Thyroid gland (tissue), 4 donors: Measurements from ENCODE around the gene HELB. TPM values are rescaled to one million over a fixed set of nuclear protein-coding genes. Genes with fewer than 3 reads are reported as not detected.

Experiments
- DNase-seq, 2 donors: peaks; one replicate each; pipeline ENCODE4 v3.0.0-alpha.2; 2019
- H3K27ac ChIP-seq, 3 donors: fragments of 200-600 bp; sonication (generic); 1 replicate in 2 of 3; 2 replicates in 1 of 3; pipeline ENCODE4 v1.5.1; 2016 to 2019; ENCODE audit warnings: mild to moderate bottlenecking in 1 of 3, moderate library complexity in 1 of 3
- H3K27me3 ChIP-seq: fragments of 200-600 bp; sonication (generic); one replicate; pipeline ENCODE4 v1.5.1; 2019
- H3K36me3 ChIP-seq, 2 donors: fragments of 200-600 bp; sonication (generic); one replicate each; pipeline ENCODE4 v1.5.1; 2016 to 2019
- H3K4me1 ChIP-seq, 2 donors: fragments of 200-600 bp; sonication (generic); one replicate each; pipeline ENCODE4 v1.5.1; 2017 to 2019
- H3K4me3 ChIP-seq, 3 donors: fragments of 200-600 bp; sonication (generic); replicated peaks in 1 of 3; 1 replicate in 2 of 3; 2 replicates in 1 of 3; pipeline ENCODE4 v1.5.1; 2016; ENCODE audit warnings: mild to moderate bottlenecking in 1 of 3
- H3K9me3 ChIP-seq: fragments of 200-600 bp; sonication (generic); one replicate; pipeline ENCODE4 v1.5.1; 2017
- POLR2A ChIP-seq, 2 donors: fragments of 450-650 bp; IDR thresholded peaks; one replicate each; pipeline ENCODE4 v1.6.1; 2017; ENCODE audit warnings: antibody characterized with exemption in 2 of 2, mild to moderate bottlenecking in 2 of 2, moderate library complexity in 1 of 2
- WGBS, 2 donors: methylation state at CpG; one replicate each; pipeline ENCODE4 v1.1.5; 2017; 5-methylcytosine and 5-hydroxymethylcytosine counted together
- intact Hi-C: fragments of 100-400 bp; cut with DNase I; formaldehyde crosslinking; loops from one replicate; pipeline ENCODE4 v1.15.1; 2023
- total RNA-seq, 4 donors: library from RNA; depleted of rRNA; stranded (reverse); fragments of >200 nt; gene quantifications; one replicate each; pipeline ENCODE4 v1.2.3, GENCODE V29; 2016
- TF ChIP-seq, protein P1 (sequence below), 6 experiments: fragments of 200-600 bp in 3 of 6; fragments of 450-650 bp in 3 of 6; sonication (generic) in 3 of 6; IDR thresholded peaks; one replicate each; pipeline ENCODE4 v1.5.1; 2016 to 2019; ENCODE audit warnings: antibody characterized with exemption in 6 of 6, mild to moderate bottlenecking in 2 of 6, inconsistent platforms in 1 of 6, moderate library complexity in 1 of 6

Gene HELB
- total RNA-seq, 4 donors from 2014 or later = 5.1 to 6.6 (median 5.9) TPM

DNA sequence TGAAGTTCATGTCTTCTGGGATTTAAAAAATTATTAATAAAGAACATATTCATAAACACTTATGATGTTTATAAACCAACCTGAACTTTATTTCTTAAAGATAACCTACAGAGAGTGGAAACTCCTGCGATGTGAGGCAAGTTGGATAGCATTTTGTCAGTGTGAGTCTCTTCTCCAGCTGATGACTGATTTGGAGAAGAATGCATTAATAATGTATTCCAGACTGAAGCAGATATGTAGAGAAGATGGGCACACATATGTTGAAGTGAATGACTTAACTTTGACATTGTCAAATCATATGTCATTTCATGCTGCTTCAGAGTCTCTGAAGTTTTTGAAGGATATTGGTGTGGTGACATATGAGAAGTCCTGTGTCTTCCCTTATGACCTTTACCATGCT is 7.3 kb downstream of the HELB start:
- no peak for TF ChIP-seq POLR2A (IDR thresholded peaks at IDR 0.05)
- TF ChIP-seq, protein P1, sequence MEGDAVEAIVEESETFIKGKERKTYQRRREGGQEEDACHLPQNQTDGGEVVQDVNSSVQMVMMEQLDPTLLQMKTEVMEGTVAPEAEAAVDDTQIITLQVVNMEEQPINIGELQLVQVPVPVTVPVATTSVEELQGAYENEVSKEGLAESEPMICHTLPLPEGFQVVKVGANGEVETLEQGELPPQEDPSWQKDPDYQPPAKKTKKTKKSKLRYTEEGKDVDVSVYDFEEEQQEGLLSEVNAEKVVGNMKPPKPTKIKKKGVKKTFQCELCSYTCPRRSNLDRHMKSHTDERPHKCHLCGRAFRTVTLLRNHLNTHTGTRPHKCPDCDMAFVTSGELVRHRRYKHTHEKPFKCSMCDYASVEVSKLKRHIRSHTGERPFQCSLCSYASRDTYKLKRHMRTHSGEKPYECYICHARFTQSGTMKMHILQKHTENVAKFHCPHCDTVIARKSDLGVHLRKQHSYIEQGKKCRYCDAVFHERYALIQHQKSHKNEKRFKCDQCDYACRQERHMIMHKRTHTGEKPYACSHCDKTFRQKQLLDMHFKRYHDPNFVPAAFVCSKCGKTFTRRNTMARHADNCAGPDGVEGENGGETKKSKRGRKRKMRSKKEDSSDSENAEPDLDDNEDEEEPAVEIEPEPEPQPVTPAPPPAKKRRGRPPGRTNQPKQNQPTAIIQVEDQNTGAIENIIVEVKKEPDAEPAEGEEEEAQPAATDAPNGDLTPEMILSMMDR (IDR thresholded peaks at IDR 0.05) = no peak
- Histone ChIP-seq H3K27ac (no peak overlapping the region), H3K4me1 (no peaks in the 10 kb centered on the region), H3K36me3 (peaks cover 0 to 6% of the 10 kb centered on the region in 2 donors), H3K27me3 (no peaks in the 10 kb centered on the region), H3K9me3 (no peaks in the 10 kb centered on the region), H3K4me3 (no peak overlapping the region)
- no peak for DNase-seq
- intact Hi-C loops = no loop called here
- WGBS, 2 donors = 95 to 98% methylated on average over 1 of the region's 1 CpG

DNA sequence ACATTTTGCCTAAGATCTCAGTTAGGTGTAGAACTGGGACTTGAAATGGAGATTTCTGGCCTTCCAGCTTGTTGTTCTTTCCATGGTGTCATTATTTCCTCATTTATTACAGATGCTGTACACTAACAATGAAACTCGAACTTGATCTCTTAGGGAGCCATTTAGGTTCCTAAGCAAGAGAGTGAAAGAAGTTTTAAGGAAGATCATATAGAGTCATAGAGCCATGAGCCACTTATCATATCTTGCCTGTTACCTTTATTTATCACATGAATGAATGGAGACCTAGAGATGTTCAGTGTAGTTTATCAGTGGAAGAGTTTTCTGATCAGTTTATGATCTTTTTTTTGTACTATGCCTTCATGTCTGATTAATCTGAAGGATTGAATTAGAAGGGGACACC is 9.9 kb downstream of the HELB start:
- TF ChIP-seq, protein P1 (IDR thresholded peaks at IDR 0.05) = no peak
- TF ChIP-seq POLR2A (IDR thresholded peaks at IDR 0.05) = no peak
- H3K9me3 ChIP-seq = no peaks in the 10 kb centered on the region
- no peaks in the 10 kb centered on the region for H3K4me1 ChIP-seq
- H3K36me3 ChIP-seq = peaks cover 0 to 6% of the 10 kb centered on the region in 2 donors
- intact Hi-C loops = no loop called here
- H3K27me3 ChIP-seq = no peaks in the 10 kb centered on the region
- no peak for DNase-seq
- H3K4me3 ChIP-seq = no peak overlapping the region
- WGBS, 2 donors = 79 to 85% methylated on average over 1 of the region's 1 CpG
- no peak overlapping the region for H3K27ac ChIP-seq

DNA sequence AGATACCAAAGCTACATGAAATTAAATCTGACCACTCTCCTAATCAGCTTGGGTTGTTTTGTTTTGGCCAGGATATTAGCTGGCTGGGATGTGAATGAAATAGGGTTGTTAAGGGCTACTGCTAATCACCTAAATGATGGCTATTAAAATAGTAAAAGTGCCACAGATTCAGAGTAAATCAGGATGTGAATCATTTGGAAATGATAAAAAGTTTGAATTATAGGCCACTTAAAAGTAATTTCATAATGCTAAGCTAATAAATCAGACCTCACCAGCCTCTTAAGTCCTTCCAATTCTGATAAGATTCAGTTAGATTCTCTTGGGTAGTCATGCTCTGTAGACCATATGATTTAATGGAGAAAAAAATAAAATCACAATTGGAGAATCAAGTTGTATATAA is 12.0 kb downstream of the HELB start:
- intact Hi-C loops = no loop called here
- no peak for DNase-seq

DNA sequence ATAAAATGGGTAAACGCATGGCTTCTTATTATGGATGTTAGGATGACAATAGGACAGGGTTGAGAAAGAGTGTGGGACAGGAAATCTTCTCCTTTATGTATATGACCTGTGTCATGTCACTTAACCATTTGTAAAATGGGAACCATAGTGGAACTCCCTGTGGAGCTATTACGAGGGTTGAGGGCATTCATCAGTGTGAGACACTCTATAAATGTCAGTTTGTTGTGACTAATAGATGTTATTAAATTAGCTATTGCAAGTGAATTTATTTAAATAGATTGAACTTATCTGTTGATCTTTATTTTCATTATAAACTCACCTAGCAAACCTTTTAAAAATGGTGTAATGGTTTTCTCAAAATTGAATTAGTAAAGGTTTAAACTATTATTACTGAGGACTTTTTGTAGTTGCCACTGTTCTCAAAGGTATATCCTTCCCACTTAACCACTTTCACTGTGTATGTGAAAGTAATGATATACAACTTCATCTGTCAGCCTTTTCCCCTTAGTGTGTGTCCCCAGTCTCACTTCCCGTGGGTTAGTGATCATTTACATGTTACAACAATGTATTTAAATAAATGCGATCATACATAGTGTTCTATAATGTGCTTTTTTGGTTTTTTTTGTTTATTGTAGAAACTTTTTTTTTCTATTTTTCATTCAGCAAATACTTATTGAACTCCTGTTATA is 17.1 kb downstream of the HELB start:
- 68 to 83% methylated on average over 4 of the region's 4 CpGs for WGBS, 2 donors
- Histone ChIP-seq H3K36me3 (no peaks in the 10 kb centered on the region), H3K4me1 (no peaks in the 10 kb centered on the region), H3K4me3 (no peak overlapping the region), H3K9me3 (no peaks in the 10 kb centered on the region), H3K27me3 (no peaks in the 10 kb centered on the region), H3K27ac (no peak overlapping the region)
- TF ChIP-seq POLR2A (IDR thresholded peaks at IDR 0.05) = no peak
- TF ChIP-seq, protein P1 (IDR thresholded peaks at IDR 0.05) = no peak
- intact Hi-C loops = no loop called here
- DNase-seq = no peak

More for the DNA sequence above, 12.0 kb downstream of the HELB start:
- Histone ChIP-seq H3K36me3 (peaks cover 0 to 6% of the 10 kb centered on the region in 2 donors), H3K27me3 (no peaks in the 10 kb centered on the region), H3K4me1 (no peaks in the 10 kb centered on the region), H3K4me3 (no peak overlapping the region), H3K27ac (no peak overlapping the region), H3K9me3 (no peaks in the 10 kb centered on the region)
- TF ChIP-seq POLR2A (IDR thresholded peaks at IDR 0.05) = no peak
- TF ChIP-seq, protein P1 (IDR thresholded peaks at IDR 0.05) = no peak

DNA sequence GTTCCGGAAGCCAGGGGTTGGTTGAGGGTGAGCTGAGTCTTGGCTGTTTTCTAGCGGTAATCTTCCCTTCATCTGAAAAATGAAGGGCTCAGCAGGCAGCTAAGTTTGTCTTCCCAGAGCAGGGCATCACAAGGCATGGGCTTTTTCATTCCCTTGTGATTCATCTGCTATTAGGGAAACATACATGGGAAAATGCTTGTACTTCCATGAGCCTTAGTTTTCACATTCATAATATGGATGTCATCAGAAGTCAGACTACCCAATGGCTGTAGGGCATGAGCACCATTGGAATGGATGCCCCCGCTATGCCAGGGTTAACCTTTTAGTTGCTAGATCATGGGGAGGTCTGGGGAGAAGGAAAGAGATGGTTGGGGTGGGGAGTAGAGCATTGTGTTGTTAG is 18.7 kb downstream of the HELB start:
- intact Hi-C loops = no loop called here
- TF ChIP-seq, protein P1 (IDR thresholded peaks at IDR 0.05) = no peak
- no peak for TF ChIP-seq POLR2A (IDR thresholded peaks at IDR 0.05)
- no peak overlapping the region for H3K4me3 ChIP-seq
- WGBS, 2 donors = 97 to 98% methylated on average over 3 of the region's 3 CpGs
- H3K36me3 ChIP-seq = no peaks in the 10 kb centered on the region
- H3K27ac ChIP-seq = no peak overlapping the region
- no peaks in the 10 kb centered on the region for H3K4me1 ChIP-seq
- H3K27me3 ChIP-seq = no peaks in the 10 kb centered on the region
- H3K9me3 ChIP-seq = no peaks in the 10 kb centered on the region
- no peak for DNase-seq
